Activated CD4-positive, alpha-beta memory T cell treated with anti-CD3 and anti-CD28 coated beads, Interleukin-2, amount 10 ng/mL, durations not matched to agents 7 days and 5 days (primary cell): ENCODE results near the gene KCNK13. TPM values are rescaled to one million over a fixed set of nuclear protein-coding genes. Genes with fewer than 3 reads are reported as not detected.
"Not testable (repeated sequence)": the region's sequence is repeated elsewhere in the genome, so short reads cannot be mapped to it uniquely, and the experiment has no call there.

ENCODE experiments used
- CTCF ChIA-PET: fragments of 350-600 bp; sonication (Branson Sonifier 250); formaldehyde crosslinking; loops from one replicate; lab custom pipeline; 2021; ENCODE audit warnings: antibody characterized with exemption, inconsistent platforms; lab: Charles Lee
- POLR2A ChIA-PET: fragments of 350-600 bp; sonication (Branson Sonifier 250); formaldehyde crosslinking; loops from one replicate; lab custom pipeline; 2021; ENCODE audit warnings: antibody characterized with exemption; lab: Charles Lee
- DNase-seq: peaks from one replicate; pipeline ENCODE4 v3.0.0-alpha.2; 2020
- H3K27ac Mint-ChIP-seq: one replicate; pipeline ENCODE4 v1.8.0; 2021; ENCODE audit warnings: mild to moderate bottlenecking, mixed read lengths
- H3K27me3 Mint-ChIP-seq: one replicate; pipeline ENCODE4 v1.8.0; 2021; ENCODE audit warnings: mixed read lengths
- H3K36me3 Mint-ChIP-seq: one replicate; pipeline ENCODE4 v1.8.0; 2021; ENCODE audit warnings: low read depth, mixed read lengths
- H3K4me1 Mint-ChIP-seq: one replicate; pipeline ENCODE4 v1.8.0; 2021; ENCODE audit warnings: mixed read lengths
- H3K4me3 Mint-ChIP-seq: one replicate; pipeline ENCODE4 v1.8.0; 2021; ENCODE audit warnings: mild to moderate bottlenecking, mixed read lengths
- H3K9me3 Mint-ChIP-seq: one replicate; pipeline ENCODE4 v1.8.0; 2021; ENCODE audit warnings: mixed read lengths
- total RNA-seq, 2 experiments: library from RNA; stranded (reverse); gene quantifications; one replicate each; pipeline ENCODE4 v1.2.3, GENCODE V29; 2021

Gene KCNK13
- total RNA-seq = under 1 TPM; 0.18 to 0.28 TPM

DNA sequence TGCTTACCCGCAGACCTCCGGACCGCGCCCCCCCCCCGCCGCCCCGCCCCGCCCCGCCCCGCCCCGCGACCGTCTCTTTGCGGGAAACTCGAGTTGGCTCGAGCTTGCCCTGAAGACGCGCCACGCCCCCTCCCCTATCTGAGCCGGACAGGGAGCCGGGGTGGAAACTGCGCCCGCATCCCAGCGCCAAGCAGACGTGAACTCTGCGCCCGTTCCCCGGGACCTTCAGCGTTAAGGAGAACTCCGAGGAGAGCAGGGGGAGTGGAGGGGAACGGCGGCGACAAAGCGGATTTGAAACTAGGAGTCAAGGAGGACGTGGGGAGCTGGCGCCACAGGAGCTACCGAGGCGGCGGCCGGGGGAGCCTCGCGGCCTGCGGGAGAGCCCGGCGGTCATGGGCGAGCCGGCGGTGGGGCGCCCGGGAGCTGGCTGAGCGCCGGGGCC lies at the start of gene KCNK13:
TSS of gene KCNK13 (plus strand) at position 310 of the 442 bp plus-strand sequence. CDS start 212 bp downstream, outside the sequence.
- Mint-ChIP-seq H3K4me3 (peak within 1 kb of the TSS; percentile 71), H3K9me3 (no peaks in the 10 kb centered on the region), H3K27me3 (peaks cover 62% of the 10 kb centered on the region), H3K36me3 (peaks cover 2% of the 10 kb centered on the region), H3K4me1 (peaks cover 26% of the 10 kb centered on the region), H3K27ac (no peak within 1 kb of the TSS)
- ChIA-PET CTCF (interaction anchor here (1.0 kb wide), 1 partner anchor 91 kb away, joined by 3 read pairs; no protein-coding TSS in a partner anchor), POLR2A (no interaction called here)
- no peak for DNase-seq

DNA sequence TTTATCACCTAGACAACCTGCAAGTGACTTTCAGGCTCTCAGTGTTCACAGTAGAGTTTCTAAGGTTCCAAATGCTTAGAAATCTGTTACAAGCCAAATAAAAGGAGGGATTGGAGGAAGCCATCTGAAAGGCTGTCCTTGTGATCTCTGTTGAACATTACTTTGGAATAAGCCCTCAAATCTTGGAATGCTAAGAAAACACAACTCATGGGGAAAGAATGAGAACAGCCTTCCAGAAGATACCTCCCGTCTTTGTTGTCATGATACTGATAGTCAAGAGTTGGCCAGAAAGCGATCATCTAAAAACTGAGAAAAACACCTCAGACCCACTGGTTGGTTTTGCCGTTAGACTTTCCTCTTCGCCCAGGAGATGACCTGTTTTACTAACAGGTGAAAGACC lies 44.4 kb upstream of the KCNK13 start:
- CTCF ChIA-PET = no interaction called here
- peaks cover 2% of the 10 kb centered on the region for H3K9me3 Mint-ChIP-seq
- H3K4me1 Mint-ChIP-seq = peaks cover 10% of the 10 kb centered on the region
- peaks cover 84% of the 10 kb centered on the region for H3K36me3 Mint-ChIP-seq
- DNase-seq = no peak
- POLR2A ChIA-PET = no interaction called here
- H3K27ac Mint-ChIP-seq = no peak overlapping the region
- no peak overlapping the region for H3K4me3 Mint-ChIP-seq
- H3K27me3 Mint-ChIP-seq = no peaks in the 10 kb centered on the region

DNA sequence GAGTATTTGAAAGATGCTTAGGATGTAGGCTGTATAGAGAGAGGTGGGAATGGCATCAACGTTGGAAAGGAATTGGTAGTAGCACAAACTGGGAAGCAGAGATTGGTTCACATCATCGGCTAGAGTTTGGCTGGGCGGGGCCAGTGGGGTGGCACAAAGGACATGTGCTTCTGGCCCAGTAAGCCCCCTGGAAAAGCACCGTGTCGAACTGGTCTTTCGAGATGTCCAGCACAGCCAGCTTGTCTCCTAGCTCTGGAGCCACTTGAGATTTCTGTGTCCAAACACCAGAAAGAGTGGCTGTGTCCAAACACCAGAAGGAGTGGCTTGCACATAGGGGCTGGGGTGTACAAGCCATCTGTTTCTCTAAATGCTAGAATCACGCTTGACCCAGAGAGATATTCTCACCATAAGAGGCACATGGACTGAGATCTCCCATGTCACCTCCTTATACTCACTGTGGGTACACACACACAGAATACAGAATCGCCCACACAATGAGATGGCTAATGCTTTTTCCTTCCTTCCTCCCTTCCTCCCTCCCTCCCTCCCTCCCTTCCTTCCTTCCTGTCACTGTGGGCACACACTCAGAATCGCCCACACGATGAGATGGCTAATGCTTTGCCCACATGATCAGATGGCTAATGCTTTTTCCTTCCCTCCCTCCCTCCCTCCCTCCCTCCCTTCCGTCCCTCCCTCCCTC lies 41.8 kb upstream of the KCNK13 start:
- peaks cover 2% of the 10 kb centered on the region for H3K9me3 Mint-ChIP-seq
- no peaks in the 10 kb centered on the region for H3K27me3 Mint-ChIP-seq
- H3K4me1 Mint-ChIP-seq = peaks cover 10% of the 10 kb centered on the region
- no peak overlapping the region for H3K4me3 Mint-ChIP-seq
- peak overlapping the region; percentile 45 for H3K27ac Mint-ChIP-seq
- ChIA-PET CTCF (no interaction called here), POLR2A (no interaction called here)
- DNase-seq = no peak
- H3K36me3 Mint-ChIP-seq = peaks cover 84% of the 10 kb centered on the region

GRCh38 chr14:90023176-90023896 lies 38.5 kb upstream of the KCNK13 start:
- Mint-ChIP-seq H3K4me1 (peaks cover 5% of the 10 kb centered on the region), H3K27me3 (no peaks in the 10 kb centered on the region), H3K27ac (no peak overlapping the region), H3K9me3 (peaks cover 2% of the 10 kb centered on the region), H3K36me3 (peaks cover 76% of the 10 kb centered on the region), H3K4me3 (no peak overlapping the region)
- DNase-seq = no peak
- POLR2A ChIA-PET = no interaction called here
- CTCF ChIA-PET = no interaction called here

DNA sequence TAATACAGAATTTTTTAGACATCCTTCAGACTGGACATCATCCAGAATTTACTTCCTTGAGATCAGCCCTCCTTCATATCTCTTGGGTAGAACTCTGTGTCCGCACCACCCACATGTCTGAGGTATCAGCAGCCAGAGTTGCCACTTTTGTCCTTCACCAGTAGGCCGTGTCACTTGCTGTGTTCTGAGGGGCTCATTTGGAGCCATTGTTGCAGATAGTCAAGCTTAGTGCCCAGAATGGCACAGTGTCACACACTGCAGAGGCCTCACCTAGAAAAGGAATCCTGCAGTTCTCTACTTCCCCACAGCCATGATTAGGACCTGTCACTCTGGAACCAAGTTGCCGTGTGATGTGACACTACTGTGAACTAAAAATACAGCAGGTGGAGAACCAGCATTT lies 36.9 kb upstream of the KCNK13 start:
- ChIA-PET POLR2A (no interaction called here), CTCF (no interaction called here)
- H3K36me3 Mint-ChIP-seq = peaks cover 63% of the 10 kb centered on the region
- no peak overlapping the region for H3K4me3 Mint-ChIP-seq
- H3K27me3 Mint-ChIP-seq = no peaks in the 10 kb centered on the region
- H3K27ac Mint-ChIP-seq = no peak overlapping the region
- H3K9me3 Mint-ChIP-seq = no peaks in the 10 kb centered on the region
- H3K4me1 Mint-ChIP-seq = peaks cover under 1% of the 10 kb centered on the region
- no peak for DNase-seq

GRCh38 chr14:90026608-90027007 lies 35.2 kb upstream of the KCNK13 start:
- CTCF ChIA-PET, POLR2A ChIA-PET, H3K4me3 Mint-ChIP-seq, H3K4me1 Mint-ChIP-seq, DNase-seq, H3K27ac Mint-ChIP-seq, H3K9me3 Mint-ChIP-seq, H3K27me3 Mint-ChIP-seq: not testable (repeated sequence)
- peaks cover 57% of the 10 kb centered on the region for H3K36me3 Mint-ChIP-seq

DNA sequence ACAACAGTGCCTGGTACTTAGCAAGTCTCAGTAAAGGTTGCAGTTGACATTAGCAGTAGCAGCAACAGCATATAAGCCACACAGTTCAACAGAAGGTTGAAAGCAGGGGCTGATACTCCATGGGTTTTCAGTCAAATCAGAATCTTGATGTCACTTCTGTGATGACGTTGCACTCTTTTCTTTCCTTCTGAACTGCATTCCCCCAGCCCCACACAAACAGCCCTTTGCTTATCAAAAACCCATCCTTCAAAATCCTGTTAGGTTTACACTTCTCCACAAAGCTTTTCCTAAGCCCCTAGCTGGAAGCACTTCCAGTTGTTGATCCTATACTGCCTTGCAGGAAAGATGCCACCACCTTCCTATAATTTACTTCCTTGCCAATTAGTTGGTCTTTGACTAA lies 34.0 kb upstream of the KCNK13 start:
- Mint-ChIP-seq H3K27me3 (no peaks in the 10 kb centered on the region), H3K36me3 (peaks cover 58% of the 10 kb centered on the region), H3K27ac (no peak overlapping the region), H3K9me3 (no peaks in the 10 kb centered on the region), H3K4me1 (no peaks in the 10 kb centered on the region), H3K4me3 (no peak overlapping the region)
- DNase-seq = no peak
- POLR2A ChIA-PET = no interaction called here
- CTCF ChIA-PET = no interaction called here

DNA sequence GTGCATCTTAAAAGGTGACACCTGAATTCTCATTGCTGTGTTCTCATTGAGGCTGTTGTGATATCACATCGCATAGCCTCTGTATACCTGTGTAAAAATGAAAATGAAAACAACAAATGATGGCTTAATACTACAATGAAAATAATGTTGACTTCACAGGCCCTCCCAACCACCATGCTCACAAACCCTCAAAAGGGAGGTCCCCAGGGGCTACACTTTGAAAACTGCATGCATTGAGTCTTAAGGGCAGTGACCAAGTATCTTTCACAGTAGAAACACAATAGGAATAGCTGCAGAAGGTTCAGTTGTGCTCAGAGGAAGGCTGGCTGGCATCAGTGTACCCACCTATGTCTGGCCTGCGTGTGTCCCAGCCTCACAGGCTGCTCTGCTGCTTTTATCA lies 27.6 kb upstream of the KCNK13 start:
- Mint-ChIP-seq H3K36me3 (peaks cover 69% of the 10 kb centered on the region), H3K4me3 (no peak overlapping the region), H3K9me3 (no peaks in the 10 kb centered on the region), H3K27ac (no peak overlapping the region), H3K27me3 (no peaks in the 10 kb centered on the region), H3K4me1 (peaks cover 18% of the 10 kb centered on the region)
- POLR2A ChIA-PET = no interaction called here
- CTCF ChIA-PET = no interaction called here
- no peak for DNase-seq

DNA sequence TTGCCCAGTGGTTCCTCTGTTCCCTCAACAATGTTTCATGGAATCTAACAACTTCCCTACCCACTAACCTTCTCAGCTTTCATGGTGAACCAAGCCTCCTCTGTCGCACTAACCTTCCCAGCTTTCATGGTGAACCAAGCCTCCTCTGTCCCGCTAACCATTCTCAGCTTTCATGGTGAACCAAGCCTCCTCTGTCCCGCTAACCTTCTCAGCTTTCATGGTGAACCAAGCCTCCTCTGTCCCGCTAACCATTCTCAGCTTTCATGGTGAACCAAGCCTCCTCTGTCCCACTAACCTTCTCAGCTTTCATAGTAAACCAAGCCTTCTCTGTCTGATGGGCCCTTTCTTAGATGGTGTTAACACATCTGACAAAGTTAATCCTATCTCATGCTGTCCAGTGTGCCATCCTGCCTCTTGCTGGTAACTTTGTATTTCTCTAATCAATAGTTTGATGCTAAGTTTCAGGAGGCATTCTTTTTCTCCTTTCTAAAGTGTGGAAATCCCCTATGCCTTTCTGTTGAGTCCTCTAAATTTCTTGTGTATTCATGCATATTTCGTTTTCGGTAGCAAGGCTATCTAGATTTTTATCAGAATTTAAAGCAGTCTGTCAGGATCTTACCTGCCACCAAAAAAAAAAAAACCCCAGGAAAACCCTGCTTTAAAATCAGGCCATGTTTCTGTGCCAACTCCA lies 26.8 kb upstream of the KCNK13 start:
- Mint-ChIP-seq H3K27me3 (no peaks in the 10 kb centered on the region), H3K9me3 (no peaks in the 10 kb centered on the region), H3K36me3 (peaks cover 75% of the 10 kb centered on the region), H3K4me3 (no peak overlapping the region), H3K4me1 (peaks cover 18% of the 10 kb centered on the region), H3K27ac (peak overlapping the region; percentile 20)
- no peak for DNase-seq
- CTCF ChIA-PET = no interaction called here
- POLR2A ChIA-PET = no interaction called here

GRCh38 chr14:90039253-90040010 lies 22.4 kb upstream of the KCNK13 start:
- H3K27ac Mint-ChIP-seq = no peak overlapping the region
- H3K4me1 Mint-ChIP-seq = peaks cover 12% of the 10 kb centered on the region
- POLR2A ChIA-PET = no interaction called here
- H3K27me3 Mint-ChIP-seq = no peaks in the 10 kb centered on the region
- no peaks in the 10 kb centered on the region for H3K9me3 Mint-ChIP-seq
- CTCF ChIA-PET = no interaction called here
- H3K4me3 Mint-ChIP-seq = no peak overlapping the region
- peaks cover 74% of the 10 kb centered on the region for H3K36me3 Mint-ChIP-seq
- DNase-seq = no peak

- no peaks in the 10 kb centered on the region for H3K9me3 Mint-ChIP-seq
- no peaks in the 10 kb centered on the region for H3K27me3 Mint-ChIP-seq
- POLR2A ChIA-PET = no interaction called here
- no peak for DNase-seq
- H3K4me1 Mint-ChIP-seq = peaks cover 3% of the 10 kb centered on the region
- H3K4me3 Mint-ChIP-seq = no peak overlapping the region
- CTCF ChIA-PET = no interaction called here
- no peak overlapping the region for H3K27ac Mint-ChIP-seq
- H3K36me3 Mint-ChIP-seq = peaks cover 75% of the 10 kb centered on the region
Observed at GRCh38 chr14:90040411-90040810, 21.4 kb upstream of the KCNK13 start.

DNA sequence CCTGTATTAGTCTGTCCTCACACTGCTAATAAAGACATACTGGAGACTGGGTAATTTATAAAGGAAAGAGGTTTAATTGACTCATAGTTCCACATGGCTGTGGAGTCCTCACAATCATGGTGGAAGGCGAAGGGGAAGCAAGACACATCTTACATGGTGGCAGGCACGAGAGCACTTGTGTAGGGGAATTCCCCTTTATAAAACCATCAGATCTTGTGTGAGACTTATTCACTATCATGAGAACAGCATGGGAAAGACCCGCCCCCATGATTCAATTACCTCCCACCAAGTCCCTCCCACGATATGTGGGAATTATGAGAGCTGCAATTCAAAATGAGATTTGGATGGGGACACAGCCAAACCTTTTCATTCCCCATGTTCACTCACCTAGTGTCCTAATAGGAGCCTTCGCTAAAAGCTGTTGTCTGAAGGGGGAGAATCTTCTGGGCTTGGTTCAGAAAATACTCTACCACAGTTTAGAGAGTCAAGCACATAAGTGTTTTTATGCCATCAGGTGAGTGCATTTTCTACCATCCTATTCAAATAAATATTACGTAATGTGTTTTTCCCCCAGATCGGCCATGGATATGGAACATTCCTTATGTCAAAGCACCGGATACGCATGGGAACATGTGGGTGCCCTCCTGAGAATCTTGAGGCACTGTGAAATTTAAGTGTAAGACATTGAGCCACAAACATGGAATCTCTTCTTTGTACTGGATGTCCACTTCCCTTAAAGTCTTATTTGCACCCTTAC lies 19.1 kb upstream of the KCNK13 start:
- no peak for DNase-seq
- Mint-ChIP-seq H3K9me3 (no peaks in the 10 kb centered on the region), H3K36me3 (peaks cover 59% of the 10 kb centered on the region), H3K4me1 (no peaks in the 10 kb centered on the region), H3K27me3 (no peaks in the 10 kb centered on the region), H3K4me3 (no peak overlapping the region), H3K27ac (no peak overlapping the region)
- CTCF ChIA-PET = no interaction called here
- POLR2A ChIA-PET = no interaction called here
